Measurements from ENCODE around the gene MINK1.

Gene MINK1

GRCh38 chr17:4947010-4947410, 113.9 kb downstream of the MINK1 start:
- Histone ChIP-seq H4K12ac (ENCODE audit: low read depth, low read length) (no peak overlapping the region), H4K8ac (ENCODE audit: low read depth, low read length) (no peak overlapping the region), H3K4ac (ENCODE audit: low read depth, low read length) (peak overlapping the region; percentile 68), H3K9me3 (ENCODE audit: insufficient read depth, low read depth, low read length) (peaks cover 1% of the 10 kb centered on the region), H3K4me2 (ENCODE audit: low read length) (peak overlapping the region; percentile 93), H2BK12ac (ENCODE audit: low read length) (no peak overlapping the region), H3K27ac (ENCODE audit: low read depth, low read length) (peak overlapping the region; percentile 76), H2BK5ac (ENCODE audit: low read depth, low read length, poor library complexity) (no peak overlapping the region), H3K4me3 (ENCODE audit: low read depth, low read length) (peak overlapping the region; percentile 100), H2BK120ac (ENCODE audit: insufficient read depth, low read length, poor library complexity) (no peak overlapping the region), H2AK5ac (ENCODE audit: low read length) (no peak overlapping the region), H3K27me3 (ENCODE audit: insufficient read depth, low read length) (no peaks in the 10 kb centered on the region), H3K36me3 (ENCODE audit: control insufficient read depth in 1 of 2, insufficient read depth in 2 of 2, low read length in 2 of 2) (peaks cover 37 to 48% of the 10 kb centered on the region in 2 experiments), H3K4me1 (ENCODE audit: control insufficient read depth in 1 of 2, insufficient read depth in 2 of 2, low read length in 2 of 2) (peaks cover 28 to 38% of the 10 kb centered on the region in 2 experiments), H3K14ac (ENCODE audit: low read length) (no peak overlapping the region), H3K79me1 (ENCODE audit: low read length) (peaks cover 30% of the 10 kb centered on the region), H3K18ac (ENCODE audit: low read length) (no peak overlapping the region), H3K79me2 (ENCODE audit: control insufficient read depth, insufficient read depth, low read length, poor library complexity) (peaks cover 26% of the 10 kb centered on the region), H2AFZ (ENCODE audit: insufficient read depth, low read length, poor library complexity) (no peak overlapping the region), H4K91ac (ENCODE audit: low read depth, low read length) (no peak overlapping the region), H3K23ac (ENCODE audit: low read length) (no peak overlapping the region), H3K9ac (ENCODE audit: low read length) (peak overlapping the region; percentile 80)
- no CpG with 5 or more reads among the region's 7 CpGs for WGBS (ENCODE audit: extremely low coverage, insufficient coverage, insufficient read length)
- DNase-seq = peak in 1 of 2 donors; percentile 21

Measured in trophoblast cell (in vitro differentiated cells and primary cell).